ENCODE data around the gene LHFPL6. TPM values are rescaled to one million over a fixed set of nuclear protein-coding genes. Genes with fewer than 3 reads are reported as not detected.
A peak's percentile ranks its signal among the peaks of the same experiment; 100 is the strongest.

Gene LHFPL6
- total RNA-seq, 1 donor, result 57.9 TPM

- TF ChIP-seq CTCF (IDR thresholded peaks at IDR 0.05; ENCODE audit: insufficient read depth, low read depth, low read length), result no peak
Measured at GRCh38 chr13:39370048-39370447, 232.9 kb downstream of the LHFPL6 start.

GRCh38 chr13:39369161-39369890 lies 233.7 kb downstream of the LHFPL6 start:
- no peak overlapping the region for H3K4me3 ChIP-seq (ENCODE audit: low read depth, low read length)
- no peak for DNase-seq (ENCODE audit: low read depth)
- TF ChIP-seq CTCF (IDR thresholded peaks at IDR 0.05; ENCODE audit: insufficient read depth, low read depth, low read length), result no peak

More at GRCh38 chr13:39370048-39370447, 232.9 kb downstream of the LHFPL6 start:
- no peak overlapping the region for H3K4me3 ChIP-seq (ENCODE audit: low read depth, low read length)
- no peak for DNase-seq (ENCODE audit: low read depth)

GRCh38 chr13:39365879-39366278 lies 237.1 kb downstream of the LHFPL6 start:
- TF ChIP-seq CTCF (IDR thresholded peaks at IDR 0.05; ENCODE audit: insufficient read depth, low read depth, low read length), result no peak
- no peak for DNase-seq (ENCODE audit: low read depth)
- no peak overlapping the region for H3K4me3 ChIP-seq (ENCODE audit: low read depth, low read length)

- no peak overlapping the region for H3K4me3 ChIP-seq (ENCODE audit: low read depth, low read length)
- peak; percentile 23 for DNase-seq (ENCODE audit: low read depth)
- no peak for TF ChIP-seq CTCF (IDR thresholded peaks at IDR 0.05; ENCODE audit: insufficient read depth, low read depth, low read length)
Measured at GRCh38 chr13:39364947-39365468, 238.0 kb downstream of the LHFPL6 start.

GRCh38 chr13:39363382-39363772 lies 239.6 kb downstream of the LHFPL6 start:
- DNase-seq (ENCODE audit: low read depth), result no peak
- no peak for TF ChIP-seq CTCF (IDR thresholded peaks at IDR 0.05; ENCODE audit: insufficient read depth, low read depth, low read length)
- no peak overlapping the region for H3K4me3 ChIP-seq (ENCODE audit: low read depth, low read length)

- no peak for DNase-seq (ENCODE audit: low read depth)
- H3K4me3 ChIP-seq (ENCODE audit: low read depth, low read length), result no peak overlapping the region
- TF ChIP-seq CTCF (IDR thresholded peaks at IDR 0.05; ENCODE audit: insufficient read depth, low read depth, low read length), result no peak
Measured at GRCh38 chr13:39362652-39363381, 240.2 kb downstream of the LHFPL6 start.

Data from fibroblast of villous mesenchyme (primary cell).